Activated CD4-positive, alpha-beta T cell treated with anti-CD3 and anti-CD28 coated beads, Interleukin-2, amount 10 ng/mL, durations not matched to agents 24 days and 14 days (primary cell): Measurements from ENCODE around the gene SLC22A1. TPM values are rescaled to one million over a fixed set of nuclear protein-coding genes. Genes with fewer than 3 reads are reported as not detected.
"Not testable (repeated sequence)": the region's sequence is repeated elsewhere in the genome, so short reads cannot be mapped to it uniquely, and the experiment has no call there.

Source experiments
- DNase-seq: peaks from one replicate; pipeline ENCODE4 v3.0.0; 2022
- H3K27ac Mint-ChIP-seq: one replicate; pipeline ENCODE4 v1.8.0; 2022; ENCODE audit warnings: mild to moderate bottlenecking, mixed read lengths
- H3K27me3 Mint-ChIP-seq: one replicate; pipeline ENCODE4 v1.8.0; 2022; ENCODE audit warnings: mixed read lengths
- H3K36me3 Mint-ChIP-seq: one replicate; pipeline ENCODE4 v1.8.0; 2022; ENCODE audit warnings: low read depth, mild to moderate bottlenecking, mixed read lengths
- H3K4me1 Mint-ChIP-seq: one replicate; pipeline ENCODE4 v1.8.0; 2021; ENCODE audit warnings: mixed read lengths
- H3K4me3 Mint-ChIP-seq: one replicate; pipeline ENCODE4 v1.8.0; 2022; ENCODE audit warnings: mild to moderate bottlenecking, moderate library complexity, mixed read lengths
- H3K9me3 Mint-ChIP-seq: one replicate; pipeline ENCODE4 v1.8.0; 2021; ENCODE audit warnings: mixed read lengths
- intact Hi-C: fragments of 100-400 bp; cut with micrococcal nuclease; formaldehyde crosslinking; loops from one replicate; pipeline ENCODE4 v1.15.1; 2023
- total RNA-seq: library from RNA; stranded (reverse); gene quantifications from 2 replicates; pipeline ENCODE4 v1.2.3, GENCODE V29; 2022

SLC22A1 gene
- total RNA-seq, 1 donor from 2014 or later, result 2.2 TPM

- intact Hi-C loops, result loop anchor here (5.0 to 10.0 kb wide), 2 partner anchors 241 to 319 kb away; partner anchors contain the start of gene TCP1
- peaks cover 45% of the 10 kb centered on the region for H3K36me3 Mint-ChIP-seq
- no peak overlapping the region for H3K4me3 Mint-ChIP-seq
- no peaks in the 10 kb centered on the region for H3K27me3 Mint-ChIP-seq
- H3K9me3 Mint-ChIP-seq, result no peaks in the 10 kb centered on the region
- peaks cover 15% of the 10 kb centered on the region for H3K4me1 Mint-ChIP-seq
- H3K27ac Mint-ChIP-seq, result no peak overlapping the region
- no peak for DNase-seq
Measured at GRCh38 chr6:160103825-160104100, 17.9 kb upstream of the SLC22A1 start.

- intact Hi-C loops, result loop anchor here (5.0 to 10.0 kb wide), 2 partner anchors 243 to 320 kb away; partner anchors contain the start of gene TCP1
- H3K4me1 Mint-ChIP-seq, result peaks cover 14% of the 10 kb centered on the region
- no peaks in the 10 kb centered on the region for H3K9me3 Mint-ChIP-seq
- H3K4me3 Mint-ChIP-seq, result no peak overlapping the region
- no peak overlapping the region for H3K27ac Mint-ChIP-seq
- no peaks in the 10 kb centered on the region for H3K27me3 Mint-ChIP-seq
- peaks cover 45% of the 10 kb centered on the region for H3K36me3 Mint-ChIP-seq
- DNase-seq, result no peak
Measured at GRCh38 chr6:160104821-160105517, 16.6 kb upstream of the SLC22A1 start.

DNA sequence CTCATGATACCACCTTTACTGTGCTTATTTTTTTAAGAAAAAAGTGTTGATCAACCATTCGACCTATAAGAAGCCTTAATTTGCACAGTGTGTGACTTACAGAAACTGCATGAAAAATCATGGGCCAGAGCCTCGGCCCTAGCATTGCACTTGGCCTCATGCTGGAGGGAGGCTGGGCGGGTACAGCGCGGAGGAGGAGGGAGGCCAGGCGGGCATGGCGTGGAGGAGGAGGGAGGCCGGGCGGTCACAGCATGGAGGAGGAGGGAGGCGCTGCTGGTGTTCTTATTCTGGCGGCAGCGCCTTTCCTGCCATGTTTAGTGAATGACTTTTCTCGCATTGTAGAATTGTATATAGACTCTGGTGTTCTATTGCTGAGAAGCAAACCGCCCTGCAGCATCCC lies 15.6 kb upstream of the SLC22A1 start:
- Mint-ChIP-seq H3K27me3 (no peaks in the 10 kb centered on the region), H3K27ac (no peak overlapping the region), H3K36me3 (peaks cover 46% of the 10 kb centered on the region)

DNA sequence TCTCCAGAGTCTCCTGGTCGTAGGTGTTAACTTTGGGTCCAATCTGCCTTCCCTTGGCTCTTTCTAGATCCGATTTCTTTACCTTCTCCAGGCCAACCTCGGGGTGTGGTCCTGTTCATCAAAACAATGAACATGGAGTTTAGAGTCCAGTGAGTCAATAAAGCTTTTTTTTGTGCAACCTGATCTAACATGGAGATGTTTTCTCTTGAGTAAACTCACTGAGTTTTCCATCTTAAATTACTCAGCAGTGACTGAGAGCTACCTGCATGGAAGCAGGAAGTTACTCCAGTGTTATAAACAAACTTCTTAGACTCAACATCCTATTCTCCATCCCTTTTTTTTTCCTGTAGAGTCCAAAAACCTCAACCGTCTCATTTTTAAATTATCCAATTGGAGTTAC lies 14.9 kb upstream of the SLC22A1 start:
- no peak overlapping the region for H3K4me3 Mint-ChIP-seq
- no peaks in the 10 kb centered on the region for H3K27me3 Mint-ChIP-seq
- no peak for DNase-seq
- peaks cover 13% of the 10 kb centered on the region for H3K4me1 Mint-ChIP-seq
- H3K36me3 Mint-ChIP-seq, result peaks cover 43% of the 10 kb centered on the region
- H3K9me3 Mint-ChIP-seq, result no peaks in the 10 kb centered on the region
- peak overlapping the region; percentile 35 for H3K27ac Mint-ChIP-seq
- intact Hi-C loops, result loop anchor here (10.0 kb wide), 1 partner anchor 322 kb away; the partner anchor contains the start of gene TCP1

More for the DNA sequence above, 15.6 kb upstream of the SLC22A1 start:
- no peak for DNase-seq
- Mint-ChIP-seq H3K9me3 (no peaks in the 10 kb centered on the region), H3K4me3 (no peak overlapping the region), H3K4me1 (peaks cover 15% of the 10 kb centered on the region)
- intact Hi-C loops, result loop anchor here (10.0 kb wide), 1 partner anchor 321 kb away; the partner anchor contains the start of gene TCP1

DNA sequence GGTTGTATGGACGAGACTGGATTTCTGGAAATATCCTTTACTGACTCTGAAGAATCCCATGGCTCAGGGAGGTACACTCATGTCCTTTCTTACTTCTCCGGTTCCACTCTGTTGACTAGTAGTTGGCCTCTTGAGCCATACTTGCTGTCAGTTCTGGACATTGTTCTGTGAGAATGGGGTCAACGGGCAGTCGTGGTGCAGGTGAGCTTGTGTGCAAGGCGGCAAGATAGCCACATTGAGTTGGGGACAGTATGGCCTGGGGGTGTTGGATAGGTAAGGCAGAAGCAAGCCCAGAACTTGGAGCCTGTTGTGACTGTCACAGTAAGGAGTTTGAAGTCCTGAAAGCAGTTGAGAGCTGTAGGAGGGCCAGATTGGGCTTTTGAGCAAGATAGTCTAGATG lies 13.5 kb upstream of the SLC22A1 start:
- H3K27ac Mint-ChIP-seq, result peak overlapping the region; percentile 42

GRCh38 chr6:160110586-160111123 lies 11.0 kb upstream of the SLC22A1 start:
- no peak overlapping the region for H3K4me3 Mint-ChIP-seq
- DNase-seq, result no peak
- H3K9me3 Mint-ChIP-seq, result no peaks in the 10 kb centered on the region
- H3K4me1 Mint-ChIP-seq, result peaks cover 12% of the 10 kb centered on the region
- no peak overlapping the region for H3K27ac Mint-ChIP-seq
- H3K27me3 Mint-ChIP-seq, result no peaks in the 10 kb centered on the region
- H3K36me3 Mint-ChIP-seq, result peaks cover 21% of the 10 kb centered on the region
- intact Hi-C loops, result no loop called here

More for the DNA sequence above, 13.5 kb upstream of the SLC22A1 start:
- Mint-ChIP-seq H3K36me3 (peaks cover 38% of the 10 kb centered on the region), H3K27me3 (no peaks in the 10 kb centered on the region), H3K4me3 (no peak overlapping the region), H3K4me1 (peaks cover 13% of the 10 kb centered on the region), H3K9me3 (no peaks in the 10 kb centered on the region)
- intact Hi-C loops, result loop anchor here (10.0 kb wide), 1 partner anchor 323 kb away; the partner anchor contains the start of gene TCP1
- DNase-seq, result no peak

- DNase-seq, result no peak
Measured at GRCh38 chr6:160111806-160112205, 9.8 kb upstream of the SLC22A1 start.

DNA sequence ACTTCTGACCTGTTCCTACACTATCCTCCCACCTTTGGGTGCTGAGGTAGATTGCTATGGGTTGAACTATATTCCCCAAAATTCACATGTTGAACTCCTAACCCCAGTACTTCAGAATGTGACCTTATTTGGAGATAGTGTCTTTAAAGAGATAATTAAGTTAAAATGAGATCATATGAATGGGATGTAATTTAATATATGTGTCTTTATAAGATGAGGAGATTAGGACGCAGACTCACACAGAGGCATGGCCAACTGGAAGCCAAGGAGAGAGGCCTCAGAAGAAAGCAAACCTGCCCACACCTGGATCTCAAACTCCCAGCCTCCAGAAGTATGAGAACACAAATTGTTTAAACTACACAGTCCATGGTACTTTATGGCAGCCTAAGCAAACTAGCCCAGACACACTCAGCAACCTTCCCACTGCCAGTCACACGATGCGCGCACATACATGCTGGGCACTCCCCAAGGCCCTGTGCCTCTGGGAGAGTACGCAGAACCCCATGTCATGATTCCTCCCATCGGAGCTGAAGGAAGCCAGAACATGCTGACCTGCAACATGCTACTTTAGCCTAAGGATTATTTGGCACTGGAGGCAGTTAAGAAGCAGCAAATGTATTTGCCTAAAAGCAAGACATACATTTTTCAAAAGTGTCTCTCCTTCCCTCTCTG lies 8.9 kb upstream of the SLC22A1 start:
- Mint-ChIP-seq H3K9me3 (no peaks in the 10 kb centered on the region), H3K27ac (no peak overlapping the region)
- DNase-seq, result no peak

More at GRCh38 chr6:160111806-160112205, 9.8 kb upstream of the SLC22A1 start:
- Mint-ChIP-seq H3K27me3 (no peaks in the 10 kb centered on the region), H3K27ac (no peak overlapping the region), H3K9me3 (no peaks in the 10 kb centered on the region), H3K4me3 (no peak overlapping the region), H3K36me3 (peaks cover 20% of the 10 kb centered on the region), H3K4me1 (peaks cover 12% of the 10 kb centered on the region)
- intact Hi-C loops, result no loop called here

DNA sequence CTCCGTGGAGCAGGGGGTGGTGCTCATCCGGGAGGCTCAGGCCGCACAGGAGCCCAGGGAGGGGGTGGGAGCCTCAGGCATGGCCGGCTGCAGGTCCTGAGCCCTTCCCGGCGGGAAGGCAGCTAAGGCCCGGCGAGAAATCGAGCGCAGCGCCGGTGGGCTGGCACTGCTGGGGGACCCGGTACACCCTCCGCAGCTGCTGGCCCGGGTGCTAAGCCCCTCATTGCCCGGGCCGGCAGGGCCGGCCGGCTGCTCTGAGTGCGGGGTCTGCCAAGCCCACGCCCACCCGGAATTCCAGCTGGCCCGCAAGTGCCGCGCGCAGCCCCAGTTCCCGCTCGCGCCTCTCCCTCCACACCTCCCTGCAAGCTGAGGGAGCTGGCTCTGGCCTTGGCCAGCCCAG lies 7.1 kb upstream of the SLC22A1 start:
- H3K9me3 Mint-ChIP-seq, DNase-seq, intact Hi-C loops, H3K27me3 Mint-ChIP-seq, H3K27ac Mint-ChIP-seq, H3K4me3 Mint-ChIP-seq, H3K4me1 Mint-ChIP-seq: not testable (repeated sequence)
- H3K36me3 Mint-ChIP-seq, result peaks cover 27% of the 10 kb centered on the region

More for the DNA sequence above, 8.9 kb upstream of the SLC22A1 start:
- intact Hi-C loops, result no loop called here
- no peak overlapping the region for H3K4me3 Mint-ChIP-seq
- peaks cover 26% of the 10 kb centered on the region for H3K36me3 Mint-ChIP-seq
- no peaks in the 10 kb centered on the region for H3K27me3 Mint-ChIP-seq
- H3K4me1 Mint-ChIP-seq, result peaks cover 12% of the 10 kb centered on the region

DNA sequence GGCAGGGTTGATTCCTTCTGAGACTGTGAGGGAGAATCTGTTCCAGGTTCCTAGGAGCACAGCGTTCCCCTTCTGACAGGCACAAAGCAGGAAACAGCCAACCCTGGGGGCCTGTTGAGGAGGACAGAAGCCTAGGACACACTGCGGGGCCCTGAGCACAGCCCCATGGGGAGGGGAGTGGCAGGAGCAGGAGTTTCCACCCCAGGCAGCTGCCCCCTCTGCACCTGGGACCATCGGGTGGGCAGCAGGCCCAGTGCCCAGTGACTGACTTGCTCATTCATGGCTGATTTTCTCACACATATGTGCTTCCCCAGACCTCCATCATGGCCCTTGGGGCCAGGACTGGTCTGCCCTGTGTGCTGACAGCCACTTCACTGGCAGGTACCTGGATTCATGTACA lies 6.2 kb upstream of the SLC22A1 start:
- H3K4me3 Mint-ChIP-seq, result no peak overlapping the region
- H3K27ac Mint-ChIP-seq, result no peak overlapping the region
- peaks cover 28% of the 10 kb centered on the region for H3K36me3 Mint-ChIP-seq
- H3K27me3 Mint-ChIP-seq, result no peaks in the 10 kb centered on the region
- intact Hi-C loops, result no loop called here
- DNase-seq, result no peak
- H3K4me1 Mint-ChIP-seq, result peaks cover 3% of the 10 kb centered on the region
- H3K9me3 Mint-ChIP-seq, result no peaks in the 10 kb centered on the region

GRCh38 chr6:160116411-160116810 lies 5.2 kb upstream of the SLC22A1 start:
- H3K27ac Mint-ChIP-seq, result no peak overlapping the region
- intact Hi-C loops, result no loop called here
- no peak overlapping the region for H3K4me3 Mint-ChIP-seq
- no peaks in the 10 kb centered on the region for H3K9me3 Mint-ChIP-seq
- H3K27me3 Mint-ChIP-seq, result no peaks in the 10 kb centered on the region
- peaks cover 25% of the 10 kb centered on the region for H3K36me3 Mint-ChIP-seq
- no peak for DNase-seq
- H3K4me1 Mint-ChIP-seq, result no peaks in the 10 kb centered on the region

DNA sequence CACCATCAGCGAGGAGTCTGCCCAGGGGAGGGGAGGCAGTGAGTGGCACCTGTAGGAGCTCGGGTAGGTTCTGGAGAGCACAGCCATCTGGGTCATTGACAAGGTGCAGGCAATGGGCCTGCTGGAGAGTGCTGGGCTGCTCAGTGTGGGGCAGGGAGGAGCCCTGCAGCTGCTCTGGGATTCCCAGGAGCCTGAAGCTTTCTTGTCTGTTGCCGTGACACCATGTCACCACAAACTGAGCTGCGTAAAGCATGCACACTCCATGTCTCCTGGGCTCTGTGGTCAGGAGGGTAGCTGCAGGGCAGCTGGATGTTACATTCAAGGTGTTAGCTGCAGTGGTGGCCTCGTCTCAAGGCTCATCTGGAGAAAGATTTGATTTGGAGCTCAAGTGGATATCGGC lies 4.5 kb upstream of the SLC22A1 start:
- Mint-ChIP-seq H3K9me3 (no peaks in the 10 kb centered on the region), H3K4me3 (no peak overlapping the region), H3K36me3 (peaks cover 25% of the 10 kb centered on the region), H3K27ac (no peak overlapping the region), H3K4me1 (no peaks in the 10 kb centered on the region), H3K27me3 (no peaks in the 10 kb centered on the region)
- DNase-seq, result no peak
- intact Hi-C loops, result no loop called here

DNA sequence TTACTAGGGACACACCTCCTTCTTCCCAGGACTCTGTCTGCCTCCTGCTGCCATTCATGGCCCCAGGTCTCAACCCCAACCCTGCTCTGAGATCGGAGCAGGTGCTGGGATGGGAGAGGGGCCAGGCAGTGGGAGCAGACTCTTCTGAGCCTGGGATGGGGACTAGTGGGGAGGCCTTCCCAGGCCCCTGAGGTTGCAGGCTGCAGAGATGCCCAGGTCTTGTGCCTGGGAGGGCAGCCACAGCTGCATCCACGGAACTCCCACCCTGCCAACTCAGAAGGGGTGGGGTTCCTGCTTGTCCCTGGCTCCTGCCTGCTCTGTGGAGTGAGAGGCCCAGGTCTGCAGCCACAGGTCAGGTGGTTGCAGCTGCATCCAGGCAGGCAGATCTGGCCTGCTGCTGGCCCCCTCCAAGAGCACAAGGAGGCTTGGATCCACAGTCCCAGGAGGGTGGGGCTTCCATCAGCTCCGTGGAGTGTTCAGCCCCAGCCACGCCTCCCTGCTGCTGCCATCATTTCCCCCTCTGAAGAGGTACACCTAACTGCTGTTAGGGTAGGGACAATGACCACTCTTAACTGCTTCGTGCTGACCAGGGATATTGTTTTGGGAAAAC lies 2.9 kb upstream of the SLC22A1 start:
- Mint-ChIP-seq H3K36me3 (peaks cover 23% of the 10 kb centered on the region), H3K27ac (no peak overlapping the region), H3K9me3 (no peaks in the 10 kb centered on the region), H3K4me3 (no peak overlapping the region), H3K4me1 (no peaks in the 10 kb centered on the region), H3K27me3 (no peaks in the 10 kb centered on the region)
- no peak for DNase-seq
- intact Hi-C loops, result no loop called here

DNA sequence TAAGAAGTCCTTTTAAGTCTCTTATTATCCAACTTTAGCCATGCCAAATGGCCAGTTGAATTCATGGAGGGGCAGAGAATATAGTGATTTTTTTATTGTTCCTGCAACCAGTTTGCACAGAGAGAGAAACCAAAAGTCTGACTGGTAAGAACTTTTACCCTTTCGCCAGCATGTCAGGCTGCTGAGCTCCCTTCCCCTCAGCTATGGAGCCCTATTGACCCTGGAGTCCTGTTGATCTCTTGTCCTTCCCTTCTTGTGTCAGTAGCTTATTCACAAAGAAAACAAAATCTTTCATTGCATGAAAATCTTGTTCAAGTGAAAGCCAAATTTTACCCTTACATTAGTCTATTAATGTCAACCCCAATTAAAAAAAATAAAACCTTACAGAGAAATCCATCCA lies 1.5 kb upstream of the SLC22A1 start:
- DNase-seq, result no peak
- Mint-ChIP-seq H3K27me3 (no peaks in the 10 kb centered on the region), H3K4me1 (no peaks in the 10 kb centered on the region), H3K27ac (no peak overlapping the region), H3K36me3 (peaks cover 21% of the 10 kb centered on the region), H3K4me3 (no peak overlapping the region), H3K9me3 (no peaks in the 10 kb centered on the region)
- intact Hi-C loops, result no loop called here
